Loucy (cell line): Measurements from ENCODE around the gene SRPK3.

Experiments used
- H2AFZ ChIP-seq: fragments of 200-600 bp; sonication (generic); 2 replicates; pipeline ENCODE4 v1.6.0; 2016; ENCODE audit warnings: antibody characterized with exemption, mild to moderate bottlenecking, low read length, moderate library complexity
- H3F3A ChIP-seq: fragments of 200-600 bp; 2 replicates; pipeline ENCODE4 v1.6.0; 2016; ENCODE audit warnings: antibody characterized with exemption, low read depth, mild to moderate bottlenecking
- H3K27me3 ChIP-seq: fragments of 200-600 bp; sonication (generic); 2 replicates; pipeline ENCODE4 v1.6.1; 2014; ENCODE audit warnings: low read length, mild to moderate bottlenecking; ENCODE audit not compliant: insufficient read depth, poor library complexity, severe bottlenecking
- H3K36me3 ChIP-seq: fragments of 200-600 bp; sonication (generic); 2 replicates; pipeline ENCODE4 v1.6.1; 2016; ENCODE audit warnings: low read length; ENCODE audit not compliant: insufficient read depth
- H3K4me1 ChIP-seq: fragments of 200-600 bp; sonication (generic); 2 replicates; pipeline ENCODE4 v1.5.1; 2014; ENCODE audit warnings: low read length, mild to moderate bottlenecking; ENCODE audit not compliant: insufficient read depth, poor library complexity, severe bottlenecking
- H3K4me2 ChIP-seq: fragments of 200-600 bp; sonication (generic); 2 replicates; pipeline ENCODE4 v1.6.0; 2014; ENCODE audit warnings: antibody characterized with exemption, low read length, low read depth, mild to moderate bottlenecking; ENCODE audit not compliant: poor library complexity, severe bottlenecking
- H3K4me3 ChIP-seq: fragments of 200-600 bp; sonication (generic); 2 replicates; pipeline ENCODE4 v1.5.1; 2014; ENCODE audit warnings: low read length, mild to moderate bottlenecking, mixed read lengths; ENCODE audit not compliant: poor library complexity, severe bottlenecking
- H3K79me2 ChIP-seq: fragments of 200-600 bp; sonication (generic); 2 replicates; pipeline ENCODE4 v1.6.1; 2014; ENCODE audit warnings: low read length; ENCODE audit not compliant: insufficient read depth
- H3K9ac ChIP-seq: fragments of 200-600 bp; sonication (generic); 2 replicates; pipeline ENCODE4 v1.6.0; 2014; ENCODE audit warnings: mild to moderate bottlenecking, low read depth, low read length, moderate library complexity; ENCODE audit not compliant: poor library complexity, severe bottlenecking
- H3K9me2 ChIP-seq: fragments of 200-600 bp; sonication (generic); replicated peaks from 2 replicates; pipeline ENCODE4 v1.6.1; 2016; ENCODE audit warnings: low read depth, low read length, mixed read lengths
- H3K9me3 ChIP-seq: fragments of 200-600 bp; sonication (generic); 2 replicates; pipeline ENCODE4 v1.6.1; 2014; ENCODE audit warnings: mild to moderate bottlenecking, antibody characterized with exemption, low read length, low read depth; ENCODE audit not compliant: insufficient read depth
- H4K20me1 ChIP-seq: fragments of 200-600 bp; sonication (generic); 2 replicates; pipeline ENCODE4 v1.6.0; 2014; ENCODE audit warnings: antibody characterized with exemption, low read length, mild to moderate bottlenecking; ENCODE audit not compliant: insufficient read depth, poor library complexity, severe bottlenecking
- EZH2phosphoT487 ChIP-seq: fragments of 200-600 bp; IDR thresholded peaks from 2 replicates; pipeline ENCODE4 v1.6.1; 2018; ENCODE audit warnings: antibody characterized with exemption, mild to moderate bottlenecking, moderate library complexity, borderline replicate concordance
- TF ChIP-seq, protein P1 (sequence below): fragments of 200-600 bp; sonication (generic); conservative IDR thresholded peaks from 2 replicates; pipeline ENCODE4 v1.5.1; 2014; ENCODE audit warnings: mild to moderate bottlenecking, antibody characterized with exemption, low read length

SRPK3 gene

GRCh38 chrX:153819384-153820040 lies 38.7 kb downstream of the SRPK3 start:
- Histone ChIP-seq H3K36me3 (no peaks in the 10 kb centered on the region), H3K4me3 (no peak overlapping the region), H3K79me2 (no peaks in the 10 kb centered on the region), H2AFZ (no peak overlapping the region), H3F3A (no peaks in the 10 kb centered on the region), H3K4me1 (peaks cover 29% of the 10 kb centered on the region), H3K9me3 (no peaks in the 10 kb centered on the region), H3K4me2 (no peak overlapping the region), H4K20me1 (no peaks in the 10 kb centered on the region), H3K9ac (no peak overlapping the region), H3K27me3 (no peaks in the 10 kb centered on the region), H3K9me2 (no peaks in the 10 kb centered on the region)
- TF ChIP-seq EZH2phosphoT487, result no peak
- TF ChIP-seq, protein P1, sequence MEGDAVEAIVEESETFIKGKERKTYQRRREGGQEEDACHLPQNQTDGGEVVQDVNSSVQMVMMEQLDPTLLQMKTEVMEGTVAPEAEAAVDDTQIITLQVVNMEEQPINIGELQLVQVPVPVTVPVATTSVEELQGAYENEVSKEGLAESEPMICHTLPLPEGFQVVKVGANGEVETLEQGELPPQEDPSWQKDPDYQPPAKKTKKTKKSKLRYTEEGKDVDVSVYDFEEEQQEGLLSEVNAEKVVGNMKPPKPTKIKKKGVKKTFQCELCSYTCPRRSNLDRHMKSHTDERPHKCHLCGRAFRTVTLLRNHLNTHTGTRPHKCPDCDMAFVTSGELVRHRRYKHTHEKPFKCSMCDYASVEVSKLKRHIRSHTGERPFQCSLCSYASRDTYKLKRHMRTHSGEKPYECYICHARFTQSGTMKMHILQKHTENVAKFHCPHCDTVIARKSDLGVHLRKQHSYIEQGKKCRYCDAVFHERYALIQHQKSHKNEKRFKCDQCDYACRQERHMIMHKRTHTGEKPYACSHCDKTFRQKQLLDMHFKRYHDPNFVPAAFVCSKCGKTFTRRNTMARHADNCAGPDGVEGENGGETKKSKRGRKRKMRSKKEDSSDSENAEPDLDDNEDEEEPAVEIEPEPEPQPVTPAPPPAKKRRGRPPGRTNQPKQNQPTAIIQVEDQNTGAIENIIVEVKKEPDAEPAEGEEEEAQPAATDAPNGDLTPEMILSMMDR, result no peak

- Histone ChIP-seq H3K4me1 (peaks cover 25% of the 10 kb centered on the region), H3K9me2 (no peaks in the 10 kb centered on the region), H3K36me3 (no peaks in the 10 kb centered on the region), H3F3A (no peaks in the 10 kb centered on the region), H3K79me2 (no peaks in the 10 kb centered on the region), H2AFZ (0 out of 2 replicates have a peak overlapping the region, but pooled peaks have one; percentile 16), H3K9me3 (no peaks in the 10 kb centered on the region), H3K9ac (no peak overlapping the region), H3K4me3 (no peak overlapping the region), H4K20me1 (no peaks in the 10 kb centered on the region), H3K4me2 (no peak overlapping the region), H3K27me3 (no peaks in the 10 kb centered on the region)
- TF ChIP-seq EZH2phosphoT487, result no peak
- TF ChIP-seq, protein P1, result no peak
These were observed 39.8 kb downstream of the SRPK3 start for GRCh38 chrX:153820601-153821000.

- H3F3A ChIP-seq, result no peaks in the 10 kb centered on the region
- peaks cover 25% of the 10 kb centered on the region for H3K4me1 ChIP-seq
- no peak overlapping the region for H3K4me3 ChIP-seq
- no peaks in the 10 kb centered on the region for H3K27me3 ChIP-seq
- H4K20me1 ChIP-seq, result no peaks in the 10 kb centered on the region
- H3K79me2 ChIP-seq, result no peaks in the 10 kb centered on the region
- H3K4me2 ChIP-seq, result peak overlapping the region; percentile 54
- H3K36me3 ChIP-seq, result no peaks in the 10 kb centered on the region
- no peak overlapping the region for H3K9ac ChIP-seq
- no peak for TF ChIP-seq EZH2phosphoT487
- TF ChIP-seq, protein P1, result no peak
- H3K9me3 ChIP-seq, result no peaks in the 10 kb centered on the region
- H2AFZ ChIP-seq, result 0 out of 2 replicates have a peak overlapping the region, but pooled peaks have one; percentile 16
- H3K9me2 ChIP-seq, result no peaks in the 10 kb centered on the region
These were observed 40.2 kb downstream of the SRPK3 start for GRCh38 chrX:153821066-153821465.
